ENCODE data around the gene MAN1C1.

MAN1C1 gene

GRCh38 chr1:25614501-25615171, 2.0 kb upstream of the MAN1C1 start:
- no peak for DNase-seq (ENCODE audit: low spot score)

DNA sequence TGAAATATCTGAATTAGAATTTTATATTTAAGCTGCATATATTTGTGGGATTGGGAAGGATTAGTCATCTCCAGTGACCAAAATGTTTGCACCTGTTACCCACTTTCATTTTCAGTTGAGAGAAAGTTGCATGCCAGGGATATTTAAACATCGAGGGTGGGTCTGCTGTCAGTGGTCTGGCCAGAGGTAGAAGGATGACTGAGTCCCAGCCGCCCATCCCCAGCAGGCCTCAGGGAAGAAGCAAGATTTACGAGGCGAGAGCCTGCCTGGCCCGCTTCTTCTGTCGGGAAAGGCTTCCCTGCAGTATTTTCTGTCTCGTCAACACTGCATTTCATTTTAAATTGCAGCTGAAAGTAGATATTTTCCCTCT, 1.4 kb upstream of the MAN1C1 start:
- no peak for DNase-seq (ENCODE audit: low spot score)

DNA sequence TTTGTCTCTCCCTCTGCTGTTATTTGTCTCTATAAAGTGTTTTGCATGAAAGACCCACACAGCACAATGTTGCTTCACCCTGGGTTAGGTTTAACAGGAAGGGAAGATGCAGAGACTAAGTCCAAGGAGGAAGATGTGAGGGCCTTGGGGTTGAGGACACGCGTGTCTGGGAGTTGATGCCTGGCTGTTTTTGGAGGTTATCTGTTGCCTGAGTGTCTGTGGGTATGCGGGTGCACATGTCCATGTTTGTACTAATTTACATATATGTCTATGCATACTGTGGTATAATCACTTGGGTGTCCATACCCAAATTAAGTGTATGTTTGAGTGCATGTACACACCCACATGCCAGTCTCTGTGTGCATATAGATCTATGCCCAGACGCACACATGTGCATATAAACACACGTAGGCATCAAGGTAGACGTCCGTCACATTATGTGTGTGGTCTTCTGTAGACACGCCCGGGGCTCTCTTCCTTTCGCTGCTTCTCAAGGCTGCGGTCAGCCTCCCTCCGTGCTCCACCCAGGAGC, 962 bp upstream of the MAN1C1 start:
- no peak for DNase-seq (ENCODE audit: low spot score)

- no peak for DNase-seq (ENCODE audit: low spot score)
These were observed 515 bp downstream of the MAN1C1 start for GRCh38 chr1:25616987-25617624.

DNA sequence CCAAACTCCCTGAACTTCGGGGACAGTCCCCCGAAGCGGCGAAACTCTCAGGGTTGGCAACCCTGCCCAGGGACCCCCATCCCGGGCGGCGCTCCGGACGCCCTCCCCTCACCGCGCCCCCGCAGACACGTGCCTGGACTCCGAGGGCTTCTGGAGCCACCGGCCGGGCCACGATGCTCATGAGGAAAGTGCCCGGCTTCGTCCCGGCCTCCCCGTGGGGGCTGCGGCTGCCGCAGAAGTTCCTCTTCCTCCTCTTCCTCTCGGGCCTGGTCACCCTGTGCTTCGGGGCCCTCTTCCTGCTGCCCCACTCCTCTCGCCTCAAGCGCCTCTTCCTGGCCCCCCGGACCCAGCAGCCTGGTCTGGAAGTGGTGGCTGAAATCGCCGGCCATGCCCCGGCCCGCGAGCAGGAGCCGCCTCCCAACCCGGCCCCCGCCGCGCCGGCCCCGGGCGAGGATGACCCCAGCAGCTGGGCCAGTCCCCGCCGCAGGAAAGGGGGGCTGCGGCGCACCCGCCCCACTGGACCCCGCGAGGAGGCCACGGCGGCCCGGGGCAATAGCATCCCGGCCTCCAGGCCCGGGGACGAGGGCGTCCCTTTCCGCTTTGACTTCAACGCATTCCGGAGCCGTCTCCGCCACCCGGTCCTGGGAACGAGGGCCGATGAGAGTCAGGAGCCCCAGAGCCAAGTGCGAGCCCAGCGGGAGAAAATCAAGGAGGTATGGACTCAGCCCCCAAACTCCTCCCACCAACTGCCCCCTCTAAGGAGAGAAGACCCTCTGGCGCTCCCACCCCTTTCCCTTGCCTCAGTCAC, 1.2 kb downstream of the MAN1C1 start:
- no peak for DNase-seq (ENCODE audit: low spot score)

GRCh38 chr1:25618433-25618808, 1.8 kb downstream of the MAN1C1 start:
- no peak for DNase-seq (ENCODE audit: low spot score)

GRCh38 chr1:25619101-25619890, 2.7 kb downstream of the MAN1C1 start:
- DNase-seq (ENCODE audit: low spot score): no peak

DNA sequence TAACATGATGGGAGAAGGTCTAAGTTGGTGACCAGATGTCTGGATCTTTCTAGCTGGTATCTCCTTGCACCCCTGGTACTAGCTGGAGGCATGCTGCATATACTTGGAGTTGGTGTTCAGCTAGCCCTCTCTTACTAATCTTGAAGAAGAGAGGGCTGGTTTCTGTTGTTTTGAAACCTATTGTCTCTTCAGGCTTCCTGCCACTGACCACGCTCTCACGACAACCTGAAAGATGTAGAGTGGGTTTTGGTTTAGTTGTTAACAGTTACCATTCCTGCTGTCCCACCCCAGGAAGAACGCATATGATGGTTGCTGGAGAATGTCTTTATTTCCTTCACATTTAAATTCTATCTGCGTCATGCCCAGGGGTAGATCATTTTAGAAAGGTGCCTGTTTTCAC, 3.6 kb downstream of the MAN1C1 start:
- no peak for DNase-seq (ENCODE audit: low spot score)

DNA sequence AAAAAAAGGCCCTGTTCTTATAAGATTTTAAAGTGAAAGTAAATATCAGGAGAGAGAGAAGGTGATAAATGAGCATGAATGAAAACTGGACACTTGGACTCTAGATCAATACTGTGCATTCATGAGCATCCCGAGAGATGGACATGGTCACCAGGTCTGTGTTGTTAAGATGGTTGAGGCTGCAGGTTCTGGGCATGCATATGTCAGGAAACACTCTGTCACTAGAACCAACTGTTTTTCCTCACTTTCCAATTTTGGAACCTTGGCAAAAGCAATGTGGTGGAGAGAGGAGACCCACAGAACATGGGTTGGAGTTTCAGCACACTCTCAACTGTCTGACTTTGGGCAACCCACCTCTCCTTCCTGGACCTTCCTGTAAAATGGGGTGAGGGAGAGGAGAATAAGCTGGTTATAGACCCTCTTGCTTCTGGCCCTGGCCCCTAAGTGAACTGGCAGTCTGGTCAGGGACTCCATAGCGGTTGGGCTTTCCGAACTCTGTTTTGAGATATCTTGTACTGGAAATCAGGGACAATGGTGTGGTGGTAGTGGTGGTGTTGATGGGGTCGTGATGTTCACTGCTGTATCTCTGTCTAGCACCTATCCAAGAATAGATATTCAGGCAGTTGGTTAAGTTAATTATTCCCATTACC, 4.2 kb downstream of the MAN1C1 start:
- no peak for DNase-seq (ENCODE audit: low spot score)

GRCh38 chr1:25621876-25622275, 5.3 kb downstream of the MAN1C1 start:
- DNase-seq (ENCODE audit: low spot score): no peak

DNA sequence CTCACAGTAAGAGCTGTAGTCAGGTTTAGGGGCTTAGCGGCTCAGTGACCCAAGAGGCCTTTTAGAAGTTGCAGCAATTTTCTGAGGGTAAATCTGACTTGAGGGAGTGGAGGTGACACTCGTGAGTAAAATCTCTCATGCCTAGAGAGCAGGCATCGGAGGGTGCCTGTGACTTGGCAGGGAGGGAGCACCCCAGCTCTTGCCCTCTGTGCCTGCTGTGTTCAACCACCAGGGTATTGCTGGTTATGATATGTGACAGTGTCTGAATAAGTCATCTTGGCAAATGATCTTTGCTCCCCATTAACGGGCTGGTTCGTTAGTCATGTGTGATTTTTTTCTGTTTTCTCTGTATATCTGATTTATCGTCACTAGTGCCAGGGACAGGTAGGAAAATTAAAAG, 5.9 kb downstream of the MAN1C1 start:
- DNase-seq (ENCODE audit: low spot score): no peak

- DNase-seq (ENCODE audit: low spot score): no peak
These were observed 6.4 kb downstream of the MAN1C1 start for GRCh38 chr1:25623007-25623406.

DNA sequence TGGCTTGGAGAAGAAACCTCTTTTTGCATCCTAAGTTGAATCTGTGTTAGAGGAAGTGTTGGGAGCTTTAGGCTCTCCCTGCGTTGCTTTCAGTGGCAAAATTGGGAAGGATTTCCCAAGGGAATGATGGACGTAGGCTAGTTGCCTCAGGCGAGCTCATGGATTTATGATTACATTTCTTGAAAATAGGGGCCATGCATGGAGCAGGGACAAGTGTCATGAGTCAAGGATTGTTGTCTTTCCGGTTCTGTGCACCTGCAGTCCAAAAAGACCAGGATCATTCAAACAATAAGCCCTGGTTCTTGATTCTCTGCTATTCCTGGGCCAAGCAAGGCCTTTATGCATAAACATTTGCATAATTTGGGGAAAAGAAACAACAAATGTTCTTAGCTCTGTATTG, 7.1 kb downstream of the MAN1C1 start:
- DNase-seq (ENCODE audit: low spot score): no peak

- DNase-seq (ENCODE audit: low spot score): no peak
These were observed 7.6 kb downstream of the MAN1C1 start for GRCh38 chr1:25624156-25624555.

DNA sequence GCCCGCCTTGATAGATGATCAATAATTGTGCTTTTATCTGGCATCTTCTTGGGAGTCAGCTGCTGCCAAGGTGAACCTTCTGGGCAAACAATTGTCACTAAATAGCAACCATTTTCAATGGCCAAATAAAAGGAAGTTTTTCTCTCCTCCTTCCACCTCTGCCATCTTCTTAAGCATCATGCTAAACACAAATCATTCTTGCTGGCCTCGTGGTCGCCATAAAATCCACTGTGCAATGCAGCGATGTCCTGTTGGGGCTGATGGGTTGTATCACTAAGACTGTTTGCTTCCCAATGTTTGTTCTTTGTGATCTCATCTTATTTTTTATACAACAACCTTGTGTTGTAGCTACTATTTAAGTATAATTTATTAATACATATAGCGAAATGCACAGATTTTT, 8.0 kb downstream of the MAN1C1 start:
- no peak for DNase-seq (ENCODE audit: low spot score)

DNA sequence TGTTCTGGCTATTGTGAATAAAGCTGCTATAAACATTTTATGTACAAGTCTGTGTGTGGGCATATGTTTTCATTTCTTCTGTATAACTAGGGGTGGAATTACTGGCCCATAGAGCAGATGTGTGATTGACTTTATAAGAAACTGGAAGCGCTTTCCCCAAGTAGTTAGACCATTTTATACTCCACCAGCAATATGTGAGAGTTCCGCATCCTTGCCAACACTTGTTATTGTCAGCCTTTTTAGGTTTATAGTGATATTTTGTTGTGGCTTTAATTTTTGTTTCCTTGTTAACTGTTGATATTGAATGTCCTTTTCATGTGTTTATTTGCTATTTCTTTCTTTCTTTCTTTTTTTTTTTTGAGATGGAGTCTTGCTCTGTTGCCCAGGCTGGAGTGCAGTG, 9.4 kb downstream of the MAN1C1 start:
- DNase-seq (ENCODE audit: low spot score): no peak

GRCh38 chr1:25628741-25629421, 12.3 kb downstream of the MAN1C1 start:
- no peak for DNase-seq (ENCODE audit: low spot score)

DNA sequence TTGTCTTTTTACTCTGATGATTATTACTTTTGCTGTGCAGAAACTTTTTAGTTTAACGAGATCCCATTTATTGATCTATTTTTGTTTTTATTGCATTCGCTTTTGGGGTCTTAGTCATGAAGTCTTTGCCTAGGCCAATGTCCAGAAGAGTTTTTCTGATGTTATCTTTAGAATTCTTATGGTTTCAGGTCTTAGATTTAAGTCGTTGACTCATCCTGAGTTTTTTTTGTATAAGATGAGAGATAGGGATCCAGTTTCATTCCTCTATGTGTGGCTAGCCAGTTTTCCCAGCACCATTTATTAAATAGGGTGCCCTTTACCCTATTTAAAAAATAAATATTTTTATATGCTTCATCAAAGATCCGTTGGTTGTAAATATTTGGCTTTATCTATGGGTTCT, 13.2 kb downstream of the MAN1C1 start:
- DNase-seq (ENCODE audit: low spot score): no peak

DNA sequence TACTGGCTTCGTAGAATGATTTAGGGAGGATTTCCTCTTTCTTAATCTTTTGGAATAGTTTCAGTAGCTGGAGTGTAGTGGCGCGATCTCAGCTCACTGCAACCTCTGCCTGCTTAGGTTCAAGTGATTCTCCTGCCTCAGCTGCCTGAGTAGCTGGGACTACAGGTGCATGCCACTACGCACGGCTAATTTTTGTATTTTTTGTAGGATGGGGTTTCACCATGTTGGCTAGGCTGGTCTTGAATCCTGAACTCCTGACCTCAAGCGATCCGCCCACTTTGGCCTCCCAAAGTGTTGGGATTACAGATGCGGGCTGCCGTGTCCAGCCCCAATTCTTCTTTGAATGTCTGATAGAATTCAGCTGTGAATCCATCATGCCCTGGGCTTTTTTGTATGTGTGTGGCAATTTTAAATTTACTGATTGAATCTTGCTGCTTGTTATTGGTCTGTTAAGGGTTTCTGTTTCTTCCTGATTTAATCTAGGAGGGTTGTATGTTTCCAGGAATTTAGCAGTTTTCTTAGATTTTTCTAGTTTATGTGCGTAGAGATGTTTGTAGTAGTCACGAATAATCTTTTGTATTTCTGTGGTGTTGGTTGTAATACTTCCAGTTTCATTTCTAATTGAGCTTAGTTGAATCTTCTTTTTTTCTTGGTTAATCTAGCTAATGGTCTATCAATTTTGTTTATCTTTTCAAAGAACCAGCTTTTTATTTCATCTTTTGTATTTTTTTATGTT, 15.3 kb downstream of the MAN1C1 start:
- DNase-seq (ENCODE audit: low spot score): no peak

- DNase-seq (ENCODE audit: low spot score): no peak
These were observed 17.5 kb downstream of the MAN1C1 start for GRCh38 chr1:25634066-25634465.

DNA sequence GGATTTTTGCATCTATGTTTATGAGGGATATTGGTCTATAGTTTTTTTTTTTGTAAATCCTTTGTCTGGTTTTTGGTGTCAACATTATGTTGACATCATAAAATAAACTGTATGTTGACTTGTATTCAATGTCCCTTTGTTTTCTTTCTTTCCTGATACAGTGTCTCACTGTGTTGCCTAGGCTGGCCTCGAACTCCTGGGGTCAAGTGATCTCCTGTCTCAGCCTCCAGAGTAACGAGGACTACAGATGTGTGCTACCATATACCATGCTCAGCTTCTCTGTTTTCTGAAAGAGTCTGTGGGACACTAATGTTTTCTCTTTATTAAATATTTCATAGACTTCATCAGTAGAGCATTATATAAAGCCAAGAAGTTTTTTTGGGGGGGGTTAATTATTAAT, 18.3 kb downstream of the MAN1C1 start:
- DNase-seq (ENCODE audit: low spot score): no peak

All from hematopoietic multipotent progenitor cell treated with erythropoietin and hydrocortisone succinate and interleukin-3 and kit ligand, for 17 days (in vitro differentiated cells).